ENCODE results near the gene RBPJL. TPM values are rescaled to one million over a fixed set of nuclear protein-coding genes. Genes with fewer than 3 reads are reported as not detected.
"Not testable (repeated sequence)": the region's sequence is repeated elsewhere in the genome, so short reads cannot be mapped to it uniquely, and the experiment has no call there.

RBPJL gene
- total and polyA plus RNA-seq, 8 donors, result 169 to 1,575 (median 454) TPM

DNA sequence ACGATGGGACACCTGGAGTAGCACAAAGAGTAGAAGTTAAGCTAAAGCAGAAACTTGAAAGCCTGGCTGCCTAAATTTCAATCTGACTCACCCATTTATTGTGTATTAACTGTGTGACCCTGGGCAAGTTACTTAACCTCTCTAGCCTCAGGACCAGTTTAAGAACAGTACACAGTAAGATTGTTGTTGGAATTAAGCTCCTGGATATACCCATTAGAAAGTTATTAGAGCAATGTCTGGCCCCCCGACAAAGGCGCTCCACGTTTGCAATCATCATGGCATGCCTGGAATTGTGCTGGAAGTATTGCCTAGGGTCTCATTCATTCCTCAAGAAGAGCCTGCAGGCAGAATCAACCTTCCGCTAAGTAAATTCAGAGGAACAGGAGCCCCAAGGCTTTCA is 40.2 kb downstream of the RBPJL start:
- peak overlapping the region; percentile 45 to 92 (median 77) for H3K4me3 ChIP-seq
- FAIRE-seq (no peak), DNase-seq (no peak), ATAC-seq (no peak)
- H3K27me3 ChIP-seq, result no peaks in the 10 kb centered on the region
- no peaks in the 10 kb centered on the region for H3K9me3 ChIP-seq
- H3K36me3 ChIP-seq, result no peaks in the 10 kb centered on the region
- peaks cover 6 to 26% (median 25%) of the 10 kb centered on the region in 3 donors for H3K4me1 ChIP-seq
- intact Hi-C loops (cut with DNase I), result no loop called here
- peak overlapping the region; percentile 76 to 98 (median 92) for H3K27ac ChIP-seq
- WGBS, 2 donors, result 16 to 21% methylated on average over 5 of the region's 5 CpGs
- TF ChIP-seq, protein P1, sequence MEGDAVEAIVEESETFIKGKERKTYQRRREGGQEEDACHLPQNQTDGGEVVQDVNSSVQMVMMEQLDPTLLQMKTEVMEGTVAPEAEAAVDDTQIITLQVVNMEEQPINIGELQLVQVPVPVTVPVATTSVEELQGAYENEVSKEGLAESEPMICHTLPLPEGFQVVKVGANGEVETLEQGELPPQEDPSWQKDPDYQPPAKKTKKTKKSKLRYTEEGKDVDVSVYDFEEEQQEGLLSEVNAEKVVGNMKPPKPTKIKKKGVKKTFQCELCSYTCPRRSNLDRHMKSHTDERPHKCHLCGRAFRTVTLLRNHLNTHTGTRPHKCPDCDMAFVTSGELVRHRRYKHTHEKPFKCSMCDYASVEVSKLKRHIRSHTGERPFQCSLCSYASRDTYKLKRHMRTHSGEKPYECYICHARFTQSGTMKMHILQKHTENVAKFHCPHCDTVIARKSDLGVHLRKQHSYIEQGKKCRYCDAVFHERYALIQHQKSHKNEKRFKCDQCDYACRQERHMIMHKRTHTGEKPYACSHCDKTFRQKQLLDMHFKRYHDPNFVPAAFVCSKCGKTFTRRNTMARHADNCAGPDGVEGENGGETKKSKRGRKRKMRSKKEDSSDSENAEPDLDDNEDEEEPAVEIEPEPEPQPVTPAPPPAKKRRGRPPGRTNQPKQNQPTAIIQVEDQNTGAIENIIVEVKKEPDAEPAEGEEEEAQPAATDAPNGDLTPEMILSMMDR (IDR thresholded peaks at IDR 0.05), result no peak

GRCh38 chr20:45347297-45347935 is 40.8 kb downstream of the RBPJL start:
- 7 to 12% methylated on average over 7 to 10 of the region's 10 CpGs for WGBS, 2 donors
- peak in 1 of 6 donors; percentile 62 for DNase-seq
- H3K27ac ChIP-seq, result peak overlapping the region; percentile 76 to 98 (median 92)
- peak; percentile 0 to 4 (median 1) for ATAC-seq
- no peaks in the 10 kb centered on the region for H3K9me3 ChIP-seq
- peaks cover 6 to 26% (median 25%) of the 10 kb centered on the region in 3 donors for H3K4me1 ChIP-seq
- H3K27me3 ChIP-seq, result no peaks in the 10 kb centered on the region
- peak overlapping the region; percentile 45 to 92 (median 77) for H3K4me3 ChIP-seq
- TF ChIP-seq, protein P1 (IDR thresholded peaks at IDR 0.05), result no peak
- intact Hi-C loops (cut with DNase I), result no loop called here
- no peak for FAIRE-seq
- H3K36me3 ChIP-seq, result no peaks in the 10 kb centered on the region

DNA sequence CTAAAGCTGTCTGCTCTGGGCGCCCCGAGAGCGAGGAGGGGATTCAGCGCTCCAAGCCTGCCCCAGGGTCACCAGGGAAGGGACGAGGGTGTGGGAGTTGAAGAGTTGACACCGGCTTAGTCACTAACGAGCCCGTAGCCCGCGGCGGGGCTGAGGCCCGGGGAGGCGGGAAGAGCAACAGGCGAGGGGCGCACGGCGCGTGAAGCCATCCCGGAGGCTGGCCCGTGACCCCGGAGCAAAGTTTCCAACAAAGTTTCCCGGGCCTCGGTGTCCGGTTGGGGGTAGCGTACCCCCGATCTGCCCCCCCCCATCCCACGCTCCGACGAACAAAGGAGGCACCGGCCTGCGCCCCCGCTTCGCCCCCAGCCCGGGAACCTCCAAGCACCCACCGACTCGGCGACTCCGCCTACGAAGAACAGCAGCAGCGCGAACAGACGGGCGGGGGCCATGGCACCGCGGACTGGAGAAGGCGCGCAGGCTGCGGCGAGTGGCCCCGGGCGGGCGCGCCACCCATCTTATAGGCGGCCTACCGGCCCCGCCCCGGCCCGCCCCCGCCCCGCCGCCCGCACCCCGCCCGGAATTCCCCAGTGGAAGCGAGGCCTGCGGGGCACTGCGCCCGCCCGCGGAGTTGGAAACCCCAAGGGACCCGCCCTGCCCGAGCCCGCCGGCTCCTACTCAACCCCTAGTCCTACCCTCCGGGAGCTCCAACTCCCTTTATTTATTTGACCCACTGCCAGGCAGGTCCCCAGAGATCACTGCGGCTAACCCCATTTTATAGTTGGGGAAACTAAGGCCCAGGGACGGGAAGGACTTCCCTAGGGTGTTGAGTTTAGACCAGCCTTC is 41.5 kb downstream of the RBPJL start, which contains the start of gene SDC4:
TSS of gene SDC4 (minus strand) at position 489 of the 843 bp plus-strand sequence. CDS start at position 449, 40 bp downstream.
- Histone ChIP-seq H3K36me3 (no peaks in the 10 kb centered on the region), H3K27ac (peak within 1 kb of the TSS; percentile 76 to 98 (median 92)), H3K4me3 (peak within 1 kb of the TSS; percentile 45 to 92 (median 77)), H3K9me3 (no peaks in the 10 kb centered on the region), H3K4me1 (peaks cover 6 to 19% (median 19%) of the 10 kb centered on the region in 3 donors), H3K27me3 (no peaks in the 10 kb centered on the region)
- TF ChIP-seq, protein P1 (IDR thresholded peaks at IDR 0.05), result no peak
- intact Hi-C loops (cut with DNase I), result no loop called here
- DNase-seq (peak; percentile 68 to 91 (median 78)), FAIRE-seq (no peak), ATAC-seq (peak; percentile 62 to 79 (median 66))
- WGBS, 2 donors, result 1% methylated on average over 54 to 77 of the region's 77 CpGs

GRCh38 chr20:45350217-45350616 is 43.6 kb downstream of the RBPJL start:
- WGBS, 2 donors, result 43 to 47% methylated on average over 1 of the region's 1 CpG
- peaks cover 0 to 5% (median 3%) of the 10 kb centered on the region in 3 donors for H3K4me1 ChIP-seq

GRCh38 chr20:45350795-45351194 is 44.2 kb downstream of the RBPJL start:
- H3K36me3 ChIP-seq; H3K9me3 ChIP-seq; ATAC-seq; H3K4me1 ChIP-seq; FAIRE-seq; intact Hi-C loops (cut with DNase I); H3K27ac ChIP-seq; DNase-seq; H3K4me3 ChIP-seq; H3K27me3 ChIP-seq: not testable (repeated sequence)
- WGBS, 2 donors, result 93 to 95% methylated on average over 10 of the region's 10 CpGs

More at GRCh38 chr20:45350217-45350616, 43.6 kb downstream of the RBPJL start:
- FAIRE-seq, result no peak
- Histone ChIP-seq H3K4me3 (no peak overlapping the region), H3K36me3 (no peaks in the 10 kb centered on the region), H3K9me3 (no peaks in the 10 kb centered on the region), H3K27me3 (no peaks in the 10 kb centered on the region), H3K27ac (no peak overlapping the region)
- intact Hi-C loops (cut with DNase I), result no loop called here
- DNase-seq, result no peak
- no peak for ATAC-seq
- TF ChIP-seq, protein P1 (IDR thresholded peaks at IDR 0.05), result no peak

Measured in pancreas (tissue), 10 donors.